NCI-H2107 treated with DMSO at 0.1 percent for 48 hours (cell line): ENCODE results near the gene TMLHE.
"Not testable (repeated sequence)": the region's sequence is repeated elsewhere in the genome, so short reads cannot be mapped to it uniquely, and the experiment has no call there.

ENCODE experiments used
- DNase-seq: peaks from one replicate; lab custom pipeline; 2025; ENCODE audit not compliant: unreplicated experiment; lab: John Stamatoyannopoulos, UW

Gene TMLHE

DNA sequence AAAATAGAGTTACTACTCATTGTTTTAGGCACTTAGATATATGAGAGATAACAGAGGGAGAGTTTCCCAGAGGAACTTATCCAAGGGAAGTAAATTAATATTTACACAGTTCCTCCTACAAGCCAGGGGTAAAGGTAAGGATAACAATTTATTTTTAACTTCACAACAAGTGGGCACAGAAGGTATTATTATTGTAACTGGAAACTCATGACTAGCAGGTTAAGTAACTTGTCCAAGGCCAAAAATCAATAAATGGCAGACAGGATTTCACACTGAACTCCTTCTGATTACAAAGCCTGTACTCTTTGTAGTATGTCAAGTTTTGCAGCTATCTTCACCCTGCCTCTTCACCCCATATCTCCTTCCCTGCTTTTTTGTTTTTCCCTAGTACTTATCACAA lies 107.5 kb downstream of the TMLHE start:
- DNase-seq, result no peak

- DNase-seq, result not testable (repeated sequence)
Observed at GRCh38 chrX:155495134-155495533, 117.6 kb downstream of the TMLHE start.

- DNase-seq, result not testable (repeated sequence)
Observed at GRCh38 chrX:155491421-155491820, 121.3 kb downstream of the TMLHE start.

DNA sequence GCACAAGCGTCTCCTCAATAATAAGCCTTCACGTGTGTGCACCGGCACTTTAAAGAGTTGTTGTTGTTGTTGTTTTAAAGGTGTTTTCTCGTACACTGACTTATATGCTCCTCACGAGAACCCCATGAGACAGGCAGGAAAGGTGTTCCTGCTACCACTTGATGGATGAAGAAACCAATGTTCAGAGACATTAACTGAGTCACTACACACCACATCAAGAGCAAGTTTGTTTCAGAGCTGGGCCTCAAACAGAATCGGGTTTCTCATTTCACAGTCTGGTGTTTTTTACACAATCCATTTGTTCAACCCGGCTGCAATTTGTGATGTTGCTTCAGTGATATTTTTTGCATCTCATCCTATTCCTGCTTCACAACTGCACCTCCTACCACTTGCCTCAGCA lies 135.6 kb downstream of the TMLHE start:
- DNase-seq, result not testable (repeated sequence)

GRCh38 chrX:155466269-155466938 lies 146.3 kb downstream of the TMLHE start:
- not testable (repeated sequence) for DNase-seq

DNA sequence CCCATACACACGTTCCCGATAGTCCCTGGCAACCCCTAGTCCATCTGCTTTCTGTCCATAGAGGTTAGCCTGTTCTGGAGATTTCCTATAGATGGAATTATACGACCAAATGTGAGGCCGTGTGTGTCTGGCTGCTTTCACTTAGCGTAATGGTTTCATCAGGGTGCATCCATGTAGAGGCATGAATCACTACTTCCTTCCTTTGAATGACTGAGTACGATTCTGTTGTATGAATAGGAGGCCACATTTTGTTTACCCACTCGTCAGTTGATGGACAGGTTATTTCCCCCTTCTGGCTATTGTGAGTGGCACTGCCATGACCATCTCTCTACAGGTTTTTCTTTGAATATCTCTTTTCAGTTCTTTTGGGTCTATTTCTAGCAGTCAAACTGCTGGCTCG lies 152.3 kb downstream of the TMLHE start:
- not testable (repeated sequence) for DNase-seq

DNA sequence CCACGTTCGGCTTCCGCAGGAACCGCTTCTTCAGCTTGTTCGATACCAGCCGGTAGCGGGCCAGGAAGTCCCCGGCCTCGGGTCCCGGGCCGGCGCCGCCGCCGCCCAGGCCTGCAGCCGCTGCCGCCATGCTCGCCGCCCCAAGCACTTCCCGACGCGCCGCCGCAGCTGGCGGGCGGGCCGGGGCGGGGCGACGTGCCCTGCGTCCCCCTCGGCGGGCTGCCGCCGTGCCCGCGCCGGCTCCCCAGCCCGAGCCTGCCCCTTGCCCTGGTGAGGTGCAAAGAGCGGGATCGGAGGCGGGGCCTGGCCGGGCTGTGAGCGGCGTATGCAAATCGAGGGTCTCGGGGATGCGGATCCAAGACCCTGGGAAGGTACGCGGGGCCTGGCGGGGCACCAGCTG lies 154.3 kb downstream of the TMLHE start, which contains the start of gene F8A3:
TSS of gene F8A3 (minus strand) at position 150 of the 400 bp plus-strand sequence. CDS start at position 130, 20 bp downstream.
- DNase-seq, result not testable (repeated sequence)

- DNase-seq, result not testable (repeated sequence)
Observed at GRCh38 chrX:155457761-155458447, 154.8 kb downstream of the TMLHE start.

- DNase-seq, result no peak
Observed at GRCh38 chrX:155441097-155441496, 171.7 kb downstream of the TMLHE start.
